ENCODE measurements around the gene CDK10. TPM values are rescaled to one million over a fixed set of nuclear protein-coding genes. Genes with fewer than 3 reads are reported as not detected.
"Not testable (repeated sequence)": the region's sequence is repeated elsewhere in the genome, so short reads cannot be mapped to it uniquely, and the experiment has no call there.

CDK10 gene
- total RNA-seq, 1 donor from 2014 or later = 132 TPM

DNA sequence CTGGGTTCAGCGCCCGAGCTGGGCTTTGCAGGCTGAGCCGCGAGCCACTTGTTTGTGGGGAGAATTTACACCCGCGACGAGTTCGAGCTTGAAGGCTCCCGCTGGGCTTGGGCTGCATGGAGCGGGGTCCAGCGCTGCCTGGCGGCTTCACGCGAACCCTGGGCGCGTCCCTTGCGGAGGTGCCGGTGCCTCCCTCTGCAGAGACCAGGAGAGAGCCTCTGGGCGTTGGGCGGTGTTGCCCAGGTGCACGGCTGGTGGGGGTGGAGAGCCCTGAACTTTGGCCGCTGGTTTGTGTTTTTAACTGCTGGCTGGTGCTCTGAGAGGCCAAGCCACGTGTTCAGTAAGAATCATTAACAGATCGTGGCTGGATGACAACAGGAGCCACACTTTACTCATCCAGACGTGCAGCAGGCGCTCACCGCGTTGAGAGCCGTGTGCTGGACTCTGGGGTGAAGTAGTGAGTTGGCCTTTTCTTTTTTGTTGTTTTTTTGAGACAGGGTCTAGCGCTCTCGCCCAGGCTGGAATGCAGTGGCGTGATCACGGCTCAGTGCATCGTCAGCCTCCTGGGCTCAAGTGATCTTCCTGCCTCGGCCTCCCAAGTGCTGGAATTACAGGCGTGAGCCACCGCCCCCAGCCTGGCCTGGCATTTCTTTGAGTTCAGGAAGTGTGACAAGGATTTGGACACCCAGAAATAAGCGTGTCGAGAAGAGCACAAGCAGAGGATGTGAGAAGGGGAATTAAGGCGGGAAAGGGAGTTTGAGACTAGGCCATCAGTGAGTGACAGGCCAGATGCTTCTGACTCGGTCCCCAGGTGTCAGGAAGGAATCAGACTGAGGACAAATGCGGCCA is 827 bp downstream of the CDK10 start:
- H3K9me3 Mint-ChIP-seq = no peaks in the 10 kb centered on the region
- peaks cover 9% of the 10 kb centered on the region for H3K4me1 Mint-ChIP-seq (ENCODE audit: unreplicated experiment)
- no peaks in the 10 kb centered on the region for H3K27me3 Mint-ChIP-seq
- TF ChIP-seq, protein P1, sequence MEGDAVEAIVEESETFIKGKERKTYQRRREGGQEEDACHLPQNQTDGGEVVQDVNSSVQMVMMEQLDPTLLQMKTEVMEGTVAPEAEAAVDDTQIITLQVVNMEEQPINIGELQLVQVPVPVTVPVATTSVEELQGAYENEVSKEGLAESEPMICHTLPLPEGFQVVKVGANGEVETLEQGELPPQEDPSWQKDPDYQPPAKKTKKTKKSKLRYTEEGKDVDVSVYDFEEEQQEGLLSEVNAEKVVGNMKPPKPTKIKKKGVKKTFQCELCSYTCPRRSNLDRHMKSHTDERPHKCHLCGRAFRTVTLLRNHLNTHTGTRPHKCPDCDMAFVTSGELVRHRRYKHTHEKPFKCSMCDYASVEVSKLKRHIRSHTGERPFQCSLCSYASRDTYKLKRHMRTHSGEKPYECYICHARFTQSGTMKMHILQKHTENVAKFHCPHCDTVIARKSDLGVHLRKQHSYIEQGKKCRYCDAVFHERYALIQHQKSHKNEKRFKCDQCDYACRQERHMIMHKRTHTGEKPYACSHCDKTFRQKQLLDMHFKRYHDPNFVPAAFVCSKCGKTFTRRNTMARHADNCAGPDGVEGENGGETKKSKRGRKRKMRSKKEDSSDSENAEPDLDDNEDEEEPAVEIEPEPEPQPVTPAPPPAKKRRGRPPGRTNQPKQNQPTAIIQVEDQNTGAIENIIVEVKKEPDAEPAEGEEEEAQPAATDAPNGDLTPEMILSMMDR (conservative IDR thresholded peaks at IDR 0.05) = no peak
- peak overlapping the region; percentile 93 for H3K4me3 Mint-ChIP-seq
- DNase-seq (ENCODE audit: extremely low spot score, unreplicated experiment) = peak; percentile 78
- peak overlapping the region; percentile 96 for H3K27ac Mint-ChIP-seq
- H3K36me3 Mint-ChIP-seq = peaks cover 15% of the 10 kb centered on the region

DNA sequence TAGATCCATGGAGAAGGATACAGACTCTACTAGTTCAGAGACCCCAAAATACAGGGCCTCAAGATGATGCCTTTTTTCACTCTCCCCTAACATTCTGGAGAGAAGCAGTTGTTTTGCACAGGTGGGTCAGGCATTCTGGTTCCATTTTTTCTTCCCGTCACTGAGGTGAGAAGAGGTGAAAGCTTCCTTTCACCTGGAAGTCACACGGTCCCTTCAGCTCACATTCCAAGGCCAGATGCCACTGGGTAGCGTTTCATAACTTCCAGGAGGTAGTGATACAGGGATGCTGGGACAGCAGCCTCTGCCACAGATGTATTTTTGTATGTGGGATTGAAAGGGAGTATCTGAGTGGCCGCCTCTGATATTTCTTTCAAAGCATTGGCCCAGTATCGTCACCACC is 1.9 kb downstream of the CDK10 start:
- Mint-ChIP-seq H3K36me3 (peaks cover 8% of the 10 kb centered on the region), H3K4me1 (ENCODE audit: unreplicated experiment) (peaks cover 9% of the 10 kb centered on the region), H3K27ac (no peak overlapping the region)

DNA sequence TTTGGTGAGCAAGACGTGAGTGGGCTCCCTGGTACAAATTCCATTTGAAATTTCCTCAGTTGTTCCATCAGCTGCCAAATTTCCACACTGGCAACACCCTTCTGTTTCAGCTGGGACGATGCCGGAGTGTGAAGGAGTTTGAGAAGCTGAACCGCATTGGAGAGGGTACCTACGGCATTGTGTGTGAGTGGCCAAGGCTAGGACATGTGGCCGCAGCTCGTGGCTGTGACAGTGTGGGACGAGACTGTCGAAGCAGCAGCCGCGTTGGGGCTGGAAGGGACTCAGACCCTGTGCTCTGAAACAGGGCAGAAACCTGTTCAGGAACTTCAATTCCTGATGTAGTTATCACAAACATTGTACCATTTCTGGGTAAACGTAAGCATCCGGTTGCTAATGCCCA is 2.7 kb downstream of the CDK10 start:
- TF ChIP-seq, protein P1 (conservative IDR thresholded peaks at IDR 0.05) = no peak
- H3K4me1 Mint-ChIP-seq (ENCODE audit: unreplicated experiment) = peaks cover 9% of the 10 kb centered on the region
- H3K27ac Mint-ChIP-seq = no peak overlapping the region
- H3K27me3 Mint-ChIP-seq = no peaks in the 10 kb centered on the region
- H3K4me3 Mint-ChIP-seq = no peak overlapping the region
- no peaks in the 10 kb centered on the region for H3K9me3 Mint-ChIP-seq
- DNase-seq (ENCODE audit: extremely low spot score, unreplicated experiment) = no peak
- H3K36me3 Mint-ChIP-seq = peaks cover 8% of the 10 kb centered on the region

More for the DNA sequence above, 1.9 kb downstream of the CDK10 start:
- Mint-ChIP-seq H3K27me3 (no peaks in the 10 kb centered on the region), H3K9me3 (no peaks in the 10 kb centered on the region), H3K4me3 (peak overlapping the region; percentile 93)
- no peak for DNase-seq (ENCODE audit: extremely low spot score, unreplicated experiment)
- TF ChIP-seq, protein P1 (conservative IDR thresholded peaks at IDR 0.05) = no peak

DNA sequence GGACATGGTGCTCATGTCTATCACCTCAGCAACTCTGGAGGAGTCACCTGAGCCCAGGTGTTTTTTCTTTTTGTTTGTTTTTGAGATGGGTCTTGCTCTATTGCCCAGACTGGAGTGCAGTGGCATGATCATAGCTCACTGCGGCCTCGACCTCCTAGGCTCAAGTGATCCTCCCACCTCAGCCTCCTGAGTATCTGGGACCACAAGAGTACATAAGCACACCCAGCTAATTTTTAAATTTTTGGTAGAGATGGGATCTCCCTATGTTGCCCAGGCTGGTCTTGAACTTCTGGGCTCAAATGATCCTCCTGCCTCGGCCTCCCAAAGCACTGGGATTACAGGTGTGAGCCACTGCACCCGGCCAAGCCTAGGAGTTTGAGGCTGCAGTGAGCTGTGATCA is 3.1 kb downstream of the CDK10 start:
- H3K36me3 Mint-ChIP-seq; H3K27ac Mint-ChIP-seq; H3K9me3 Mint-ChIP-seq; DNase-seq (ENCODE audit: extremely low spot score, unreplicated experiment); H3K4me3 Mint-ChIP-seq; H3K27me3 Mint-ChIP-seq; H3K4me1 Mint-ChIP-seq (ENCODE audit: unreplicated experiment): not testable (repeated sequence)

DNA sequence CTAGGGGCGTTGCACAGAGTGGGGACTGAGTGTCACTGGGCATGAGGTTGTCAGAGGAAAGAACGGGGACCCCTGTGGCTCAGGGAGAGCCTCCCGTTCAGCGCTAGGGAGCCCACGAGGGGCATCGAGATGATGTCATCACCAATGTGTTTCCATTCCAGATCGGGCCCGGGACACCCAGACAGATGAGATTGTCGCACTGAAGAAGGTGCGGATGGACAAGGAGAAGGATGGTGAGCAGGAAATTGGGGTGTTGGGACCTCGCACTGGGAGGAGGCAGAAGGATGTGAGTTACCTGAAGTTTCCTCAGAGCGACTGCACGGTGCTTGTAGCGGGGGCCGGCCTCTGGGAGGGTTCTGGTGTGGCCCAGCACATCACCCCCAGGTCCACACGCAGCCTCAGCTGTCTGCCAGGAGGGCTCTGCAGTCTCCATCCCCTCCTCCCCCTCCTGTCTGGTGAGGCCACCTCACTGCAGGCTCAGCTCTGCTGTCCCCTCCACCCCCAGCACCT is 4.0 kb downstream of the CDK10 start:
- Mint-ChIP-seq H3K4me1 (ENCODE audit: unreplicated experiment) (peaks cover 9% of the 10 kb centered on the region), H3K9me3 (no peaks in the 10 kb centered on the region), H3K27ac (no peak overlapping the region), H3K4me3 (no peak overlapping the region), H3K27me3 (no peaks in the 10 kb centered on the region), H3K36me3 (peaks cover 3% of the 10 kb centered on the region)
- no peak for DNase-seq (ENCODE audit: extremely low spot score, unreplicated experiment)
- TF ChIP-seq, protein P1 (conservative IDR thresholded peaks at IDR 0.05) = no peak

DNA sequence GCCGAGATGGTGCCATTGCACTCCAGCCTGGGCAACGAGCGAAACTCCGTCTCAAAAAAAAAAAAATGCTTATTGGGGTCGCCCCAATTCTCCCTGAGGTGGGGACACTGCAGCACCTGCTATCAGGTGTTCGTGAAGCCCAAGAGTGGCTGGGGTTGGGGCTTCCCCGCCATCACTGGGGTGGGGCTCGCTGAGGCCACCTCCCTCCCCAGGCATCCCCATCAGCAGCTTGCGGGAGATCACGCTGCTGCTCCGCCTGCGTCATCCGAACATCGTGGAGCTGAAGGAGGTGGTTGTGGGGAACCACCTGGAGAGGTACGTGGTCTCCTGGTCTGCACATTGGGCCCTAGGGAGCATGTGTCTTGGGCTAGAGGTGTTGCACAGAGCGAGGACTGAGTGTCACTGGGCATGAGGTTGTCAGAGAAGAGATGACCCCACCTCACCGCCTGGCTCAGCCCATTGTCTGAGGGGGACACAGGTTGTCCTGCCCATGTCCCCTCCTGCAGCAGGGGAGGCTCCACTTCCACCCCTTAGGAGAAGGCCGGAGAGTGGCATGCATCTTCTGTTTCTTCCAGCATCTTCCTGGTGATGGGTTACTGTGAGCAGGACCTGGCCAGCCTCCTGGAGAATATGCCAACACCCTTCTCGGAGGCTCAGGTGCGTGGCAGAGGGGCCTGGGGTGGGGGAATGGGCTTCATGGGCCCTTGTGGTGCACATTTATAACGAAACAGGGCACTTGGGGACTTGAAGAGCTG is 4.9 kb downstream of the CDK10 start:
- TF ChIP-seq, protein P1 (conservative IDR thresholded peaks at IDR 0.05) = no peak
- Mint-ChIP-seq H3K36me3 (peaks cover 1% of the 10 kb centered on the region), H3K4me1 (ENCODE audit: unreplicated experiment) (peaks cover 7% of the 10 kb centered on the region), H3K4me3 (no peak overlapping the region), H3K27ac (no peak overlapping the region), H3K27me3 (no peaks in the 10 kb centered on the region), H3K9me3 (no peaks in the 10 kb centered on the region)
- DNase-seq (ENCODE audit: extremely low spot score, unreplicated experiment) = no peak
